IMR-90 (cell line): ENCODE measurements around the gene CMKLR1. TPM values are rescaled to one million over a fixed set of nuclear protein-coding genes. Genes with fewer than 3 reads are reported as not detected.

Experiments
- ATAC-seq: fragments of 200-7000 bp; cut with Tn5 transposase; 2 replicates; pipeline ENCODE4 v1.9.1; 2020; ENCODE audit warnings: low read depth, mild to moderate bottlenecking, moderate library complexity
- BruUV-seq: library from RNA; stranded (reverse); fragments of 400-500 nt; replicated peaks from 2 replicates; lab custom pipeline; 2021; lab: Mats Ljungman, UMichigan
- CTCF ChIA-PET: fragments of 300-600 bp; formaldehyde crosslinking; extraction: SDS; loops from one replicate; lab custom pipeline; 2021; ENCODE audit warnings: antibody characterized with exemption; lab: Yijun Ruan, JAX
- POLR2A ChIA-PET: fragments of 300-600 bp; sonication (Branson Sonifier 250); formaldehyde crosslinking; loops from one replicate; lab custom pipeline; 2022; ENCODE audit warnings: antibody characterized with exemption; ENCODE audit not compliant: unreplicated experiment; lab: Charles Lee
- DNase-seq: peaks from one replicate; pipeline ENCODE4 v3.0.0; 2013
- H2AFZ ChIP-seq: replicated peaks from 2 replicates; pipeline ENCODE3; 2013; ENCODE audit warnings: low read length, mild to moderate bottlenecking; ENCODE audit not compliant: poor library complexity
- H2AK5ac ChIP-seq: 2 replicates; pipeline ENCODE4 v1.6.1; 2013; ENCODE audit warnings: low read depth, low read length, inconsistent platforms
- H2AK9ac ChIP-seq: replicated peaks from 2 replicates; pipeline ENCODE3; 2013; ENCODE audit warnings: mild to moderate bottlenecking, low read depth, low read length, moderate library complexity; ENCODE audit not compliant: poor library complexity
- H2BK120ac ChIP-seq: 2 replicates; pipeline ENCODE4 v1.6.1; 2013; ENCODE audit warnings: low read depth, low read length, inconsistent platforms
- H2BK15ac ChIP-seq: 3 replicates; pipeline ENCODE4 v1.6.1; 2013; ENCODE audit warnings: low read depth, low read length, inconsistent platforms
- H2BK20ac ChIP-seq: 2 replicates; pipeline ENCODE4 v1.6.1; 2013; ENCODE audit warnings: low read depth, mild to moderate bottlenecking, inconsistent platforms, low read length, moderate library complexity
- H2BK5ac ChIP-seq: 2 replicates; pipeline ENCODE4 v1.6.1; 2013; ENCODE audit warnings: mild to moderate bottlenecking, low read depth, low read length, inconsistent platforms; ENCODE audit not compliant: poor library complexity, severe bottlenecking
- H3K14ac ChIP-seq: replicated peaks from 2 replicates; pipeline ENCODE4 v1.6.1; 2013; ENCODE audit warnings: low read depth, low read length, inconsistent platforms
- H3K18ac ChIP-seq: 2 replicates; pipeline ENCODE4 v1.6.1; 2013; ENCODE audit warnings: low read depth, low read length, control low read depth
- H3K23ac ChIP-seq: 2 replicates; pipeline ENCODE4 v1.6.1; 2013; ENCODE audit warnings: low read depth, low read length, inconsistent platforms
- H3K27ac ChIP-seq: 2 replicates; pipeline ENCODE4 v1.5.1; 2013; ENCODE audit warnings: mild to moderate bottlenecking, control low read depth, low read length; ENCODE audit not compliant: insufficient read depth
- H3K27me3 ChIP-seq: 2 replicates; pipeline ENCODE4 v1.6.1; 2013; ENCODE audit warnings: low read length; ENCODE audit not compliant: control insufficient read depth, insufficient read depth
- H3K36me3 ChIP-seq: 2 replicates; pipeline ENCODE4 v1.6.1; 2013; ENCODE audit warnings: low read length, mixed read lengths; ENCODE audit not compliant: control insufficient read depth, insufficient read depth
- H3K4ac ChIP-seq: 2 replicates; pipeline ENCODE4 v1.6.1; 2013; ENCODE audit warnings: low read depth, low read length, inconsistent platforms
- H3K4me1 ChIP-seq: 2 replicates; pipeline ENCODE4 v1.6.1; 2013; ENCODE audit warnings: low read length, mixed read lengths; ENCODE audit not compliant: control insufficient read depth, insufficient read depth
- H3K4me2 ChIP-seq: 2 replicates; pipeline ENCODE4 v1.6.1; 2013; ENCODE audit warnings: low read depth, mild to moderate bottlenecking, control low read depth, low read length, moderate library complexity
- H3K4me3 ChIP-seq: 2 replicates; pipeline ENCODE4 v1.5.1; 2013; ENCODE audit warnings: low read depth, mild to moderate bottlenecking, control low read depth, low read length, moderate library complexity; ENCODE audit not compliant: insufficient read depth
- H3K56ac ChIP-seq: 2 replicates; pipeline ENCODE4 v1.6.1; 2013; ENCODE audit warnings: low read length, inconsistent platforms; ENCODE audit not compliant: insufficient read depth; ENCODE audit errors: extremely low read depth
- H3K79me1 ChIP-seq, 2 experiments: 2 replicates each; pipeline ENCODE4 v1.6.1; 2013; ENCODE audit warnings: low read length in 2 of 2, inconsistent platforms in 1 of 2, low read depth in 1 of 2
- H3K9ac ChIP-seq: 2 replicates; pipeline ENCODE4 v1.6.1; 2013; ENCODE audit warnings: low read depth, low read length, control low read depth
- H3K9me1 ChIP-seq: 2 replicates; pipeline ENCODE4 v1.6.1; 2013; ENCODE audit warnings: low read length, inconsistent platforms; ENCODE audit not compliant: insufficient read depth
- H3K9me3 ChIP-seq: 2 replicates; pipeline ENCODE4 v1.6.1; 2013; ENCODE audit warnings: low read length; ENCODE audit not compliant: control insufficient read depth, insufficient read depth
- H4K20me1 ChIP-seq: 2 replicates; pipeline ENCODE4 v1.6.1; 2013; ENCODE audit warnings: low read length, inconsistent platforms; ENCODE audit not compliant: insufficient read depth
- H4K5ac ChIP-seq: 2 replicates; pipeline ENCODE4 v1.6.1; 2013; ENCODE audit warnings: mild to moderate bottlenecking, low read depth, low read length, control low read depth
- H4K8ac ChIP-seq, 2 experiments: 2 replicates each; pipeline ENCODE4 v1.6.1; 2013; ENCODE audit warnings: low read depth in 2 of 2, low read length in 2 of 2, control low read depth in 1 of 2, inconsistent platforms in 1 of 2
- H4K91ac ChIP-seq: 2 replicates; pipeline ENCODE4 v1.6.1; 2013; ENCODE audit warnings: low read depth, low read length, inconsistent platforms; ENCODE audit not compliant: insufficient read depth
- FOS ChIP-seq: fragments of 150-350 bp; IDR thresholded peaks from 2 replicates; pipeline ENCODE4 v1.6.1; 2016; ENCODE audit warnings: low read depth, low read length
- MXI1 ChIP-seq: IDR thresholded peaks from 2 replicates; pipeline ENCODE4 v1.6.1; 2012; ENCODE audit warnings: low read depth, mild to moderate bottlenecking, low read length, moderate library complexity, borderline replicate concordance
- POLR2A ChIP-seq: IDR thresholded peaks from 2 replicates; pipeline ENCODE4 v1.6.1; 2012; ENCODE audit warnings: mild to moderate bottlenecking, low read depth, low read length
- RAD21 ChIP-seq: IDR thresholded peaks from 2 replicates; pipeline ENCODE4 v1.6.1; 2012; ENCODE audit warnings: low read length, improper control_type of control experiment
- RCOR1 ChIP-seq: IDR thresholded peaks from 2 replicates; pipeline ENCODE4 v1.6.1; 2012; ENCODE audit warnings: mild to moderate bottlenecking, low read length, improper control_type of control experiment; ENCODE audit not compliant: insufficient replicate concordance
- RFX5 ChIP-seq: IDR thresholded peaks from 2 replicates; pipeline ENCODE4 v1.8.0; 2012; ENCODE audit warnings: low read depth, mild to moderate bottlenecking, low read length, moderate library complexity
- SMC3 ChIP-seq: fragments of 150-350 bp; IDR thresholded peaks from 2 replicates; pipeline ENCODE4 v1.6.1; 2016; ENCODE audit warnings: low read depth, mild to moderate bottlenecking, antibody characterized with exemption, low read length, moderate library complexity
- WGBS, 2 experiments: methylation state at CpG; one replicate each; pipeline versions ENCODE4 v1.1.5 to v1.1.7; 2013; ENCODE audit warnings: missing lambda C conversion rate in 2 of 2; ENCODE audit not compliant: insufficient read length in 1 of 2; ENCODE audit errors: extremely low coverage in 2 of 2; 5-methylcytosine and 5-hydroxymethylcytosine counted together
- dilution Hi-C: fragments of 300-500 bp; cut with HindIII; formaldehyde crosslinking; loops from one replicate; pipeline ENCODE4 v1.14.3; 2018; ENCODE audit warnings: low sequenced_read_pairs; ENCODE audit not compliant: unreplicated experiment
- in situ Hi-C: fragments of 300-500 bp; cut with MboI; formaldehyde crosslinking; loops from 3 replicates; pipeline ENCODE4 v1.14.3; 2019; ENCODE audit warnings: low sequenced_read_pairs, inconsistent platforms, mixed read lengths
- intact Hi-C: fragments of 100-400 bp; cut with micrococcal nuclease; formaldehyde crosslinking; loops from 2 replicates; pipeline ENCODE4 v1.10.0; 2022
- polyA plus RNA-seq, 3 experiments: library from polyadenylated mRNA; depleted of rRNA; stranded (reverse); fragments of >200 nt; gene quantifications; 2 replicates each; pipeline ENCODE4 v1.2.3, GENCODE V29; 2012; ENCODE audit warnings: low replicate concordance in 1 of 3
- total RNA-seq: library from RNA; depleted of rRNA; stranded (reverse); fragments of >200 nt; gene quantifications from 2 replicates; pipeline ENCODE4 v1.2.3, GENCODE V29; 2012

The CMKLR1 gene
- total and polyA plus RNA-seq, 2 of the 4 experiments (the other 2 are of a cell fraction): not detected

DNA sequence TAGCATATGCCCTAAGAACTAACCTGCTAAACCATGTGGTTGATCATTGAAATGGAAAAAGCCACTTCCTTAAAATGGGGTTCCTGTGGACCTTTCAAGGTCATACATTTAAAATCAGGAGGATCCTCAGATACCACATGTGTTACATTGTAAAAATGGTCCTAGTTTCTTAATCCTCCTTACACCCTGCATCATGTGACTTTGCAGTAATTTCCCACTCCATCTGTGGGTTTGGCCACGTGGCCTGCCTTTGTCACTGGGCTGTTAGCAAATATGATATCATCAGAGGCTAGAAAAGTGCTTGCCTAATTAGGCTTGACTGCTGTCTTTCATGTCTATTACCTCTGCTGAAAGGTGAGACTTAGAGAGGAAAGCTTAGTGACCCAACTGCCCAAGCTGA lies 70.7 kb downstream of the CMKLR1 start:
- Histone ChIP-seq H4K5ac (no peak overlapping the region), H3K14ac (no peak overlapping the region), H4K20me1 (no peaks in the 10 kb centered on the region), H2AK5ac (no peak overlapping the region), H2AFZ (no peak overlapping the region), H4K91ac (no peak overlapping the region), H3K4me3 (no peak overlapping the region), H3K36me3 (no peaks in the 10 kb centered on the region), H3K23ac (no peak overlapping the region), H3K27me3 (no peaks in the 10 kb centered on the region), H3K4me1 (no peaks in the 10 kb centered on the region), H3K4me2 (no peak overlapping the region), H2BK20ac (no peak overlapping the region), H4K8ac (no peak overlapping the region), H3K9me1 (no peaks in the 10 kb centered on the region), H3K27ac (no peak overlapping the region), H2BK15ac (no peak overlapping the region), H3K18ac (no peak overlapping the region), H2BK5ac (no peak overlapping the region), H3K4ac (no peak overlapping the region), H3K79me1 (no peaks in the 10 kb centered on the region), H3K56ac (no peak overlapping the region), H3K9me3 (no peaks in the 10 kb centered on the region; the same call in 1 of the 2 replicates), H3K9ac (no peak overlapping the region), H2BK120ac (no peak overlapping the region), H2AK9ac (no peak overlapping the region)
- WGBS, 2 experiments: no CpG with 5 or more reads among the region's 1 CpG
- intact Hi-C loops: no loop called here
- ATAC-seq (no peak), DNase-seq (no peak)
- dilution Hi-C loops: no loop called here
- BruUV-seq: no TSS peak
- TF ChIP-seq RFX5 (no peak), FOS (no peak), RAD21 (no peak), RCOR1 (no peak), POLR2A (no peak), SMC3 (no peak), MXI1 (no peak)
- POLR2A ChIA-PET: no interaction called here
- in situ Hi-C loops: no loop called here
- CTCF ChIA-PET: no interaction called here
